Endothelial cell (in vitro differentiated cells): ENCODE data around the gene KCNH2. TPM values are rescaled to one million over a fixed set of nuclear protein-coding genes. Genes with fewer than 3 reads are reported as not detected.

Experiments
- DNase-seq: peaks from one replicate; pipeline ENCODE4 v3.0.0; 2021; ENCODE audit warnings: low spot score
- H3K27ac Mint-ChIP-seq: one replicate; pipeline ENCODE4 v1.8.0; 2021; ENCODE audit warnings: mixed read lengths, inconsistent platforms; ENCODE audit not compliant: unreplicated experiment
- H3K27me3 Mint-ChIP-seq: one replicate; pipeline ENCODE4 v1.8.0; 2021; ENCODE audit warnings: mild to moderate bottlenecking, moderate library complexity, mixed read lengths, inconsistent platforms; ENCODE audit not compliant: unreplicated experiment
- H3K36me3 Mint-ChIP-seq: one replicate; pipeline ENCODE4 v1.8.0; 2021; ENCODE audit warnings: mild to moderate bottlenecking, low read depth, mixed read lengths, inconsistent platforms; ENCODE audit not compliant: unreplicated experiment
- H3K4me1 Mint-ChIP-seq: one replicate; pipeline ENCODE4 v1.8.0; 2021; ENCODE audit warnings: mild to moderate bottlenecking, mixed read lengths, inconsistent platforms; ENCODE audit not compliant: unreplicated experiment
- H3K4me3 Mint-ChIP-seq: one replicate; pipeline ENCODE4 v1.8.0; 2021; ENCODE audit warnings: mild to moderate bottlenecking, mixed read lengths, inconsistent platforms; ENCODE audit not compliant: unreplicated experiment
- H3K9me3 Mint-ChIP-seq: one replicate; pipeline ENCODE4 v1.8.0; 2021; ENCODE audit warnings: mixed read lengths, inconsistent platforms; ENCODE audit not compliant: unreplicated experiment
- CTCF ChIP-seq: fragments of 200-600 bp; sonication (generic); IDR thresholded peaks from one replicate; pipeline ENCODE4 v1.5.0; 2021; ENCODE audit warnings: antibody characterized with exemption; ENCODE audit not compliant: unreplicated experiment
- total RNA-seq: library from RNA; stranded (reverse); fragmentation: NEBNext Ultra II Directional; extraction: Animal tissue kit (Norgen Biotek cat#: 25700); gene quantifications from one replicate; pipeline ENCODE4 v1.2.1, GENCODE V29; 2021; ENCODE audit not compliant: unreplicated experiment

Gene KCNH2
- total RNA-seq, 1 donor from 2014 or later: 3.4 TPM

GRCh38 chr7:151017370-151017952 lies 39.3 kb upstream of the KCNH2 start:
- H3K4me3 Mint-ChIP-seq: peak overlapping the region; percentile 77
- peaks cover 41% of the 10 kb centered on the region for H3K4me1 Mint-ChIP-seq
- H3K27ac Mint-ChIP-seq: peak overlapping the region; percentile 44
- no peaks in the 10 kb centered on the region for H3K9me3 Mint-ChIP-seq
- peaks cover 43% of the 10 kb centered on the region for H3K27me3 Mint-ChIP-seq
- no peak for TF ChIP-seq CTCF
- H3K36me3 Mint-ChIP-seq: peaks cover 27% of the 10 kb centered on the region
- no peak for DNase-seq

- Mint-ChIP-seq H3K9me3 (no peaks in the 10 kb centered on the region), H3K36me3 (peaks cover 32% of the 10 kb centered on the region), H3K27me3 (peaks cover 47% of the 10 kb centered on the region), H3K27ac (no peak overlapping the region), H3K4me3 (no peak overlapping the region), H3K4me1 (peaks cover 46% of the 10 kb centered on the region)
- no peak for TF ChIP-seq CTCF
- DNase-seq: no peak
Measured at GRCh38 chr7:151016942-151017341, 38.8 kb upstream of the KCNH2 start.

GRCh38 chr7:151016505-151016904 lies 38.4 kb upstream of the KCNH2 start:
- Mint-ChIP-seq H3K4me1 (peaks cover 50% of the 10 kb centered on the region), H3K27me3 (peaks cover 50% of the 10 kb centered on the region)

GRCh38 chr7:151015967-151016366 lies 37.8 kb upstream of the KCNH2 start:
- peaks cover 52% of the 10 kb centered on the region for H3K4me1 Mint-ChIP-seq

More at GRCh38 chr7:151016505-151016904, 38.4 kb upstream of the KCNH2 start:
- TF ChIP-seq CTCF: no peak
- H3K27ac Mint-ChIP-seq: no peak overlapping the region
- peaks cover 35% of the 10 kb centered on the region for H3K36me3 Mint-ChIP-seq
- no peak overlapping the region for H3K4me3 Mint-ChIP-seq
- H3K9me3 Mint-ChIP-seq: no peaks in the 10 kb centered on the region
- no peak for DNase-seq

More at GRCh38 chr7:151015967-151016366, 37.8 kb upstream of the KCNH2 start:
- Mint-ChIP-seq H3K4me3 (peak overlapping the region; percentile 62), H3K9me3 (no peaks in the 10 kb centered on the region), H3K27ac (no peak overlapping the region), H3K27me3 (peaks cover 52% of the 10 kb centered on the region), H3K36me3 (peaks cover 37% of the 10 kb centered on the region)
- no peak for DNase-seq
- no peak for TF ChIP-seq CTCF
